Mesothelial cell of epicardium (in vitro differentiated cells): ENCODE measurements around the gene RIBC2. TPM values are rescaled to one million over a fixed set of nuclear protein-coding genes. Genes with fewer than 3 reads are reported as not detected.
"Not testable (repeated sequence)": the region's sequence is repeated elsewhere in the genome, so short reads cannot be mapped to it uniquely, and the experiment has no call there.

Experiments
- DNase-seq, 2 experiments: peaks; one replicate each; pipeline ENCODE4 v3.0.0; 2021; ENCODE audit warnings: low spot score in 2 of 2; ENCODE audit not compliant: unreplicated experiment in 2 of 2
- H3K27ac Mint-ChIP-seq: 2 replicates; pipeline ENCODE4 v1.8.0; 2021; ENCODE audit warnings: mixed read lengths
- H3K27me3 Mint-ChIP-seq: 2 replicates; pipeline ENCODE4 v1.8.0; 2021; ENCODE audit warnings: low read depth, mixed read lengths
- H3K36me3 Mint-ChIP-seq: 2 replicates; pipeline ENCODE4 v1.8.0; 2021; ENCODE audit warnings: mixed read lengths
- H3K4me1 Mint-ChIP-seq: 2 replicates; pipeline ENCODE4 v1.8.0; 2021; ENCODE audit warnings: mixed read lengths
- H3K4me3 Mint-ChIP-seq: 2 replicates; pipeline ENCODE4 v1.8.0; 2021; ENCODE audit warnings: mild to moderate bottlenecking, moderate library complexity, mixed read lengths
- H3K9me3 Mint-ChIP-seq: 2 replicates; pipeline ENCODE4 v1.8.0; 2021; ENCODE audit warnings: mixed read lengths
- CTCF ChIP-seq: fragments of 200-600 bp; sonication (generic); IDR thresholded peaks from one replicate; pipeline ENCODE4 v1.5.0; 2021; ENCODE audit warnings: antibody characterized with exemption; ENCODE audit not compliant: unreplicated experiment
- total RNA-seq: library from RNA; stranded (reverse); gene quantifications from 3 replicates; pipeline ENCODE4 v1.2.1, GENCODE V29; 2021

The RIBC2 gene
- total RNA-seq, 1 donor from 2014 or later, result 2.5 TPM

GRCh38 chr22:45462034-45462655 lies 48.7 kb downstream of the RIBC2 start:
- Mint-ChIP-seq H3K27me3 (no peaks in the 10 kb centered on the region), H3K4me1 (peaks cover 9% of the 10 kb centered on the region), H3K4me3 (no peak overlapping the region), H3K9me3 (peaks cover 21% of the 10 kb centered on the region), H3K36me3 (peaks cover 4% of the 10 kb centered on the region), H3K27ac (no peak overlapping the region)
- DNase-seq, result no peak
- TF ChIP-seq CTCF, result no peak

GRCh38 chr22:45463691-45464090 lies 50.2 kb downstream of the RIBC2 start:
- H3K36me3 Mint-ChIP-seq, H3K4me3 Mint-ChIP-seq, DNase-seq, H3K27ac Mint-ChIP-seq, H3K27me3 Mint-ChIP-seq: not testable (repeated sequence)
- Mint-ChIP-seq H3K9me3 (peaks cover 24% of the 10 kb centered on the region), H3K4me1 (peaks cover 13% of the 10 kb centered on the region)

GRCh38 chr22:45465633-45466032 lies 52.1 kb downstream of the RIBC2 start:
- Mint-ChIP-seq H3K9me3 (peaks cover 24% of the 10 kb centered on the region), H3K4me1 (peaks cover 23% of the 10 kb centered on the region), H3K36me3 (peaks cover 6% of the 10 kb centered on the region), H3K4me3 (no peak overlapping the region), H3K27me3 (no peaks in the 10 kb centered on the region), H3K27ac (no peak overlapping the region)
- no peak for TF ChIP-seq CTCF
- no peak for DNase-seq

GRCh38 chr22:45468872-45469271 lies 55.4 kb downstream of the RIBC2 start:
- Mint-ChIP-seq H3K4me3 (no peak overlapping the region), H3K9me3 (peaks cover 24% of the 10 kb centered on the region), H3K27ac (peak overlapping the region; percentile 52), H3K36me3 (peaks cover 6% of the 10 kb centered on the region), H3K27me3 (no peaks in the 10 kb centered on the region), H3K4me1 (peaks cover 29% of the 10 kb centered on the region)
- TF ChIP-seq CTCF, result no peak
- no peak for DNase-seq

- DNase-seq, result no peak
- H3K4me3 Mint-ChIP-seq, result no peak overlapping the region
- H3K36me3 Mint-ChIP-seq, result peaks cover 5% of the 10 kb centered on the region
- peak overlapping the region; percentile 64 for H3K27ac Mint-ChIP-seq
- no peak for TF ChIP-seq CTCF
- peaks cover 32% of the 10 kb centered on the region for H3K4me1 Mint-ChIP-seq
- peaks cover 18% of the 10 kb centered on the region for H3K9me3 Mint-ChIP-seq
- no peaks in the 10 kb centered on the region for H3K27me3 Mint-ChIP-seq
These were observed 56.0 kb downstream of the RIBC2 start for GRCh38 chr22:45469281-45470073.

GRCh38 chr22:45470871-45471270 lies 57.4 kb downstream of the RIBC2 start:
- peaks cover 9% of the 10 kb centered on the region for H3K9me3 Mint-ChIP-seq
- H3K4me1 Mint-ChIP-seq, result peaks cover 36% of the 10 kb centered on the region
- no peak overlapping the region for H3K4me3 Mint-ChIP-seq
- no peak for TF ChIP-seq CTCF
- H3K36me3 Mint-ChIP-seq, result peaks cover 5% of the 10 kb centered on the region
- H3K27me3 Mint-ChIP-seq, result no peaks in the 10 kb centered on the region
- DNase-seq, result no peak
- H3K27ac Mint-ChIP-seq, result peak overlapping the region; percentile 69
